ENCODE data around the gene ELFN1.

Gene ELFN1

GRCh38 chr7:1742555-1743303 is 72.7 kb downstream of the ELFN1 start:
- H3K4me1 ChIP-seq, result peaks cover 66% of the 10 kb centered on the region
- no peak for TF ChIP-seq Cebpa-rat (IDR thresholded peaks at IDR 0.05)
- peaks cover 41% of the 10 kb centered on the region for H4K20me1 ChIP-seq
- peaks cover 15% of the 10 kb centered on the region; the same call in 1 of the 2 replicates for H3K27me3 ChIP-seq
- H3K9ac ChIP-seq, result no peak overlapping the region
- H3K27ac ChIP-seq, result no peak overlapping the region
- H3K4me3 ChIP-seq, result no peak overlapping the region
- peak overlapping the region; percentile 75 for H3K4me2 ChIP-seq
- H3K9me3 ChIP-seq, result no peaks in the 10 kb centered on the region
- H3K36me3 ChIP-seq, result peaks cover 17% of the 10 kb centered on the region; the same call in 1 of the 2 replicates

- H3K4me3 ChIP-seq, result no peak overlapping the region
- H3K36me3 ChIP-seq, result peaks cover 17% of the 10 kb centered on the region; the same call in 1 of the 2 replicates
- H3K9me3 ChIP-seq, result no peaks in the 10 kb centered on the region
- H3K27ac ChIP-seq, result no peak overlapping the region
- peaks cover 41% of the 10 kb centered on the region for H4K20me1 ChIP-seq
- peaks cover 24% of the 10 kb centered on the region for H3K27me3 ChIP-seq
- peak overlapping the region; percentile 75 for H3K4me2 ChIP-seq
- H3K4me1 ChIP-seq, result peaks cover 66% of the 10 kb centered on the region
- H3K9ac ChIP-seq, result no peak overlapping the region
- TF ChIP-seq Cebpa-rat (IDR thresholded peaks at IDR 0.05), result no peak
Observed at GRCh38 chr7:1743481-1744230, 73.6 kb downstream of the ELFN1 start.

- no peak for TF ChIP-seq Cebpa-rat (IDR thresholded peaks at IDR 0.05)
- Histone ChIP-seq H3K27me3 (peaks cover 32% of the 10 kb centered on the region), H3K4me3 (no peak overlapping the region), H3K27ac (no peak overlapping the region), H3K9me3 (no peaks in the 10 kb centered on the region), H3K36me3 (peaks cover 17% of the 10 kb centered on the region; the same call in 1 of the 2 replicates), H4K20me1 (peaks cover 41% of the 10 kb centered on the region), H3K4me1 (peaks cover 63% of the 10 kb centered on the region), H3K9ac (no peak overlapping the region), H3K4me2 (no peak overlapping the region)
Observed at GRCh38 chr7:1744296-1745017, 74.4 kb downstream of the ELFN1 start.

- H3K4me1 ChIP-seq, result peaks cover 63% of the 10 kb centered on the region
- no peak overlapping the region for H3K9ac ChIP-seq
- no peak for TF ChIP-seq Cebpa-rat (IDR thresholded peaks at IDR 0.05)
- peaks cover 39% of the 10 kb centered on the region for H3K27me3 ChIP-seq
- peaks cover 35% of the 10 kb centered on the region for H4K20me1 ChIP-seq
- peaks cover 17% of the 10 kb centered on the region; the same call in 1 of the 2 replicates for H3K36me3 ChIP-seq
- H3K4me2 ChIP-seq, result no peak overlapping the region
- H3K27ac ChIP-seq, result no peak overlapping the region
- H3K9me3 ChIP-seq, result no peaks in the 10 kb centered on the region
- H3K4me3 ChIP-seq, result no peak overlapping the region
Observed at GRCh38 chr7:1745018-1745532, 75.0 kb downstream of the ELFN1 start.

GRCh38 chr7:1745576-1746490 is 75.8 kb downstream of the ELFN1 start:
- TF ChIP-seq Cebpa-rat (IDR thresholded peaks at IDR 0.05), result no peak
- Histone ChIP-seq H4K20me1 (peaks cover 30% of the 10 kb centered on the region), H3K9ac (no peak overlapping the region), H3K4me1 (peaks cover 63% of the 10 kb centered on the region), H3K4me2 (no peak overlapping the region), H3K9me3 (no peaks in the 10 kb centered on the region), H3K27ac (no peak overlapping the region), H3K27me3 (peaks cover 44% of the 10 kb centered on the region), H3K36me3 (peaks cover 17% of the 10 kb centered on the region; the same call in 1 of the 2 replicates), H3K4me3 (no peak overlapping the region)

GRCh38 chr7:1746491-1746975 is 76.5 kb downstream of the ELFN1 start:
- Histone ChIP-seq H4K20me1 (peaks cover 24% of the 10 kb centered on the region), H3K4me3 (no peak overlapping the region), H3K27ac (no peak overlapping the region), H3K9ac (no peak overlapping the region), H3K27me3 (peaks cover 43% of the 10 kb centered on the region), H3K4me2 (no peak overlapping the region), H3K4me1 (peaks cover 64% of the 10 kb centered on the region), H3K9me3 (no peaks in the 10 kb centered on the region), H3K36me3 (peaks cover 17% of the 10 kb centered on the region; the same call in 1 of the 2 replicates)
- TF ChIP-seq Cebpa-rat (IDR thresholded peaks at IDR 0.05), result no peak

GRCh38 chr7:1747004-1747801 is 77.1 kb downstream of the ELFN1 start:
- H3K36me3 ChIP-seq, result peaks cover 17% of the 10 kb centered on the region; the same call in 1 of the 2 replicates
- H3K9ac ChIP-seq, result no peak overlapping the region
- H3K27me3 ChIP-seq, result peaks cover 38% of the 10 kb centered on the region
- H3K4me2 ChIP-seq, result peak overlapping the region; percentile 42; the same call in 1 of the 2 replicates
- no peak overlapping the region for H3K27ac ChIP-seq
- H3K4me1 ChIP-seq, result peaks cover 58% of the 10 kb centered on the region
- peaks cover 17% of the 10 kb centered on the region for H4K20me1 ChIP-seq
- H3K9me3 ChIP-seq, result no peaks in the 10 kb centered on the region
- TF ChIP-seq Cebpa-rat (IDR thresholded peaks at IDR 0.05), result no peak
- H3K4me3 ChIP-seq, result no peak overlapping the region

Measured in BLaER1 (cell line).